Uterus (tissue), 2 donors: Measurements from ENCODE around the gene MAGI2.

Source experiments
- POLR2A ChIP-seq, 2 donors: fragments of 450-650 bp; IDR thresholded peaks; one replicate each; pipeline ENCODE4 v1.6.1; 2016; ENCODE audit warnings: antibody characterized with exemption in 2 of 2, mild to moderate bottlenecking in 1 of 2, moderate library complexity in 1 of 2
- TF ChIP-seq, protein P1 (sequence below), 4 experiments: fragments of 200-600 bp in 2 of 4; fragments of 450-650 bp in 2 of 4; sonication (generic) in 2 of 4; IDR thresholded peaks; one replicate each; pipeline ENCODE4 v1.5.1; 2016 to 2019; ENCODE audit warnings: antibody characterized with exemption in 4 of 4, mild to moderate bottlenecking in 2 of 4, moderate library complexity in 1 of 4

DNA sequence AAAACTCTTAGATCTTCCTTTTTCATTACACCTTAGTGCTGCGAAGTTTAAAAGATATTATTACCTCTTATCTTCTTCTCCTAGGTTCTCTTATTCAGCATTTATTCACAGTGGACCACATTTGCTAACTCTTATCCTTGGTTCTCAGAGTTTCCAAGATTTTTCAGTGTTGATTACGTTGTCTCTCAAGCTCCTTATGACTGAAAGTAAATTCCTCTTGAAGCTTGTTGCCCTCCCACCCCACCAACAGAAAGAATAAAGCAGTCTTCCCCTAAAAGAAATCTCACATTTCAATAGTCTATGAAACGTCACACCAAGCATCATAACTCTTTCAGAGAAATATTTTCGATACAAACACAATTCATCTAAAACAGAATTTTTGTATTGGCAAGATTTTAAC is 362.5 kb downstream of the MAGI2 start:
- TF ChIP-seq, protein P1, sequence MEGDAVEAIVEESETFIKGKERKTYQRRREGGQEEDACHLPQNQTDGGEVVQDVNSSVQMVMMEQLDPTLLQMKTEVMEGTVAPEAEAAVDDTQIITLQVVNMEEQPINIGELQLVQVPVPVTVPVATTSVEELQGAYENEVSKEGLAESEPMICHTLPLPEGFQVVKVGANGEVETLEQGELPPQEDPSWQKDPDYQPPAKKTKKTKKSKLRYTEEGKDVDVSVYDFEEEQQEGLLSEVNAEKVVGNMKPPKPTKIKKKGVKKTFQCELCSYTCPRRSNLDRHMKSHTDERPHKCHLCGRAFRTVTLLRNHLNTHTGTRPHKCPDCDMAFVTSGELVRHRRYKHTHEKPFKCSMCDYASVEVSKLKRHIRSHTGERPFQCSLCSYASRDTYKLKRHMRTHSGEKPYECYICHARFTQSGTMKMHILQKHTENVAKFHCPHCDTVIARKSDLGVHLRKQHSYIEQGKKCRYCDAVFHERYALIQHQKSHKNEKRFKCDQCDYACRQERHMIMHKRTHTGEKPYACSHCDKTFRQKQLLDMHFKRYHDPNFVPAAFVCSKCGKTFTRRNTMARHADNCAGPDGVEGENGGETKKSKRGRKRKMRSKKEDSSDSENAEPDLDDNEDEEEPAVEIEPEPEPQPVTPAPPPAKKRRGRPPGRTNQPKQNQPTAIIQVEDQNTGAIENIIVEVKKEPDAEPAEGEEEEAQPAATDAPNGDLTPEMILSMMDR (IDR thresholded peaks at IDR 0.05): no peak
- TF ChIP-seq POLR2A (IDR thresholded peaks at IDR 0.05): no peak
